ENCODE results near the gene SERGEF.

SERGEF gene

GRCh38 chr11:17748044-17748443 is 264.8 kb downstream of the SERGEF start:
- no peak for DNase-seq (ENCODE audit: low spot score)

GRCh38 chr11:17747131-17747955 is 265.5 kb downstream of the SERGEF start:
- DNase-seq (ENCODE audit: low spot score), result no peak

- no peak for DNase-seq (ENCODE audit: low spot score)
Observed at GRCh38 chr11:17746096-17746495, 266.8 kb downstream of the SERGEF start.

GRCh38 chr11:17745023-17745772 is 267.6 kb downstream of the SERGEF start:
- no peak for DNase-seq (ENCODE audit: low spot score)

GRCh38 chr11:17744151-17744940 is 268.5 kb downstream of the SERGEF start:
- DNase-seq (ENCODE audit: low spot score), result no peak

GRCh38 chr11:17743808-17744119 is 269.1 kb downstream of the SERGEF start:
- DNase-seq (ENCODE audit: low spot score), result no peak

- no peak for DNase-seq (ENCODE audit: low spot score)
Observed at GRCh38 chr11:17743026-17743807, 269.6 kb downstream of the SERGEF start.

GRCh38 chr11:17742019-17742418 is 270.8 kb downstream of the SERGEF start:
- DNase-seq (ENCODE audit: low spot score), result no peak

GRCh38 chr11:17741487-17741886 is 271.4 kb downstream of the SERGEF start:
- DNase-seq (ENCODE audit: low spot score), result no peak

- no peak for DNase-seq (ENCODE audit: low spot score)
Observed at GRCh38 chr11:17740649-17741235, 272.1 kb downstream of the SERGEF start.

GRCh38 chr11:17739945-17740338 is 272.9 kb downstream of the SERGEF start:
- DNase-seq (ENCODE audit: low spot score), result no peak

- DNase-seq (ENCODE audit: low spot score), result no peak
Observed at GRCh38 chr11:17738151-17738973, 274.5 kb downstream of the SERGEF start.

Measured in COLO829 (cell line).